Kidney (tissue), 14 donors: ENCODE data around the gene ANO1. TPM values are rescaled to one million over a fixed set of nuclear protein-coding genes. Genes with fewer than 3 reads are reported as not detected.

Experiments
- DNase-seq, 5 donors: peaks; one replicate each; pipeline ENCODE4 v3.0.0-alpha.2; 2013 to 2020
- FAIRE-seq: peaks from 2 replicates; lab custom pipeline; 2012; peaks lifted over from hg19 to GRCh38; lab: Jason Lieb, UNC
- H3K27ac ChIP-seq, 2 donors: one replicate each; pipeline ENCODE4 v1.7.0; 2013; ENCODE audit warnings: low read depth in 2 of 2, low read length in 2 of 2, inconsistent platforms in 1 of 2
- H3K27me3 ChIP-seq: one replicate; pipeline ENCODE4 v1.7.1; 2013; ENCODE audit warnings: low read length, inconsistent platforms; ENCODE audit not compliant: control insufficient read depth, insufficient read depth
- H3K36me3 ChIP-seq, 3 donors: one replicate each; pipeline versions ENCODE4 v1.7.0 to v1.7.1; 2013; ENCODE audit warnings: low read length in 3 of 3, control low read depth in 1 of 3, inconsistent platforms in 1 of 3; ENCODE audit not compliant: insufficient read depth in 3 of 3, control insufficient read depth in 2 of 3
- H3K4me1 ChIP-seq, 3 donors: one replicate each; pipeline versions ENCODE4 v1.7.0 to v1.7.1; 2013; ENCODE audit warnings: low read length in 3 of 3, inconsistent platforms in 1 of 3, low read depth in 1 of 3; ENCODE audit not compliant: control insufficient read depth in 2 of 3, insufficient read depth in 2 of 3
- H3K4me3 ChIP-seq, 3 donors: one replicate each; pipeline versions ENCODE4 v1.7.0 to v1.8.1; 2013; ENCODE audit warnings: low read length in 3 of 3, control low read depth in 1 of 3, inconsistent platforms in 1 of 3
- H3K9ac ChIP-seq, 3 donors: one replicate each; pipeline versions ENCODE4 v1.7.0 to v1.7.1; 2013; ENCODE audit warnings: low read length in 3 of 3, control low read depth in 1 of 3, inconsistent platforms in 1 of 3
- H3K9me3 ChIP-seq, 3 donors: one replicate each; pipeline versions ENCODE4 v1.7.0 to v1.7.1; 2013; ENCODE audit warnings: low read length in 3 of 3, control low read depth in 1 of 3, inconsistent platforms in 1 of 3; ENCODE audit not compliant: control insufficient read depth in 2 of 3, insufficient read depth in 1 of 3
- intact Hi-C: fragments of 100-400 bp; cut with DNase I; formaldehyde crosslinking; loops from one replicate; pipeline ENCODE4 v1.11.1; 2022
- polyA plus RNA-seq: library from polyadenylated mRNA; stranded (reverse); fragments of 350-450 nt; fragmentation: Illumina TruSeq; extraction: RNeasy Lipid Tissue Mini Kit (QIAGEN cat#74804); gene quantifications from one replicate; pipeline ENCODE4 v1.2.3, GENCODE V29; 2014; ENCODE audit warnings: low read depth, low replicate concordance; ENCODE audit not compliant: insufficient read depth
- total RNA-seq: library from RNA; stranded (reverse); fragmentation: NEBNext Ultra II Directional; extraction: Animal tissue kit (Norgen Biotek cat#: 25700); gene quantifications from one replicate; pipeline ENCODE4 v1.2.1, GENCODE V29; 2021
- TF ChIP-seq, protein P1 (sequence below): IDR thresholded peaks from 3 replicates; pipeline ENCODE4 v1.5.1; 2012; ENCODE audit warnings: mild to moderate bottlenecking, moderate library complexity, borderline replicate concordance; ENCODE audit not compliant: insufficient read depth; ENCODE audit errors: extremely low read depth
- donor health status: control.
- donor health status: control.
- donor health status: control.
- donor health status: control.
- donor health status: control.
- donor health status: DM: yes; HTN: yes; CAD: no.
- donor health status: Normal renal cell carcinoma (clear cell type).

Gene ANO1
- total and polyA plus RNA-seq, 2 donors from 2014 or later = 2.0 to 15.1 TPM

DNA sequence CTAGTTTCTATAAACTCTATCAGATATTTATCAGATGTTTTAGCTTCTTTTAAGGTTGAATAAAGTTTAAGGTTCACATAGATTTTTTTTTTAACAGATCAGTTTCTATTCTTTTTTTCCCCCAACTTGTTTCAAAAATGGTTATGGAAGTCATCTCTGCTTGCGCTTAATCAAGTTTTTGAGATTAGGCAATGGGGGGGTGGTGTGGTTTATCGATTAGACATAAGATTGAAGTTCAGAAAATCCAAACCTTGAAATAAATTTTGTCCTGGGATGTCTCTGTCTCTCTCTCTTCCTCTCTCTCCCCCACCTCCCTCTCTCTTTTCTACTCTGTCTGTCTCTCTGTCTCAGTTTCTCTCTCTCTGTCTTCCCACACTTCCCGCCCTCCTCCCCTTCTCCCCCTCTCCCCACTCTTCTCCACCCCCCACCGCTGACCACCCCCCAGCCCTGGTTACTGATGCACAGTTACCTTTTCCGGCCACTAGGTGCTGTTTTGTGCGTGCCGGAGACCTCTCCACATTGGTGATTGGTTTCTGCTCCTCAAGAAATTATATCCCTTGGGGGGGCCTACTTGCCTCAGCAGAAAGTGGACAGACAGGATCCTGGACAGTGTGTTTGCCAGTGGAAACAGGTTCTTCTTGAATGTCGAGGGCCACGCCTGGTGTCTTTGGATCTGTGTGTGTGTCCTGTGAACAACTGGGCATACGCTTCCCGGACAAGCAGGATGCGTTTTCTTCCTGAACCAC, 29.7 kb upstream of the ANO1 start:
- DNase-seq = peak in 2 of 5 donors; percentile 41
- TF ChIP-seq, protein P1, sequence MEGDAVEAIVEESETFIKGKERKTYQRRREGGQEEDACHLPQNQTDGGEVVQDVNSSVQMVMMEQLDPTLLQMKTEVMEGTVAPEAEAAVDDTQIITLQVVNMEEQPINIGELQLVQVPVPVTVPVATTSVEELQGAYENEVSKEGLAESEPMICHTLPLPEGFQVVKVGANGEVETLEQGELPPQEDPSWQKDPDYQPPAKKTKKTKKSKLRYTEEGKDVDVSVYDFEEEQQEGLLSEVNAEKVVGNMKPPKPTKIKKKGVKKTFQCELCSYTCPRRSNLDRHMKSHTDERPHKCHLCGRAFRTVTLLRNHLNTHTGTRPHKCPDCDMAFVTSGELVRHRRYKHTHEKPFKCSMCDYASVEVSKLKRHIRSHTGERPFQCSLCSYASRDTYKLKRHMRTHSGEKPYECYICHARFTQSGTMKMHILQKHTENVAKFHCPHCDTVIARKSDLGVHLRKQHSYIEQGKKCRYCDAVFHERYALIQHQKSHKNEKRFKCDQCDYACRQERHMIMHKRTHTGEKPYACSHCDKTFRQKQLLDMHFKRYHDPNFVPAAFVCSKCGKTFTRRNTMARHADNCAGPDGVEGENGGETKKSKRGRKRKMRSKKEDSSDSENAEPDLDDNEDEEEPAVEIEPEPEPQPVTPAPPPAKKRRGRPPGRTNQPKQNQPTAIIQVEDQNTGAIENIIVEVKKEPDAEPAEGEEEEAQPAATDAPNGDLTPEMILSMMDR = peak; percentile 10
- no peak for FAIRE-seq

DNA sequence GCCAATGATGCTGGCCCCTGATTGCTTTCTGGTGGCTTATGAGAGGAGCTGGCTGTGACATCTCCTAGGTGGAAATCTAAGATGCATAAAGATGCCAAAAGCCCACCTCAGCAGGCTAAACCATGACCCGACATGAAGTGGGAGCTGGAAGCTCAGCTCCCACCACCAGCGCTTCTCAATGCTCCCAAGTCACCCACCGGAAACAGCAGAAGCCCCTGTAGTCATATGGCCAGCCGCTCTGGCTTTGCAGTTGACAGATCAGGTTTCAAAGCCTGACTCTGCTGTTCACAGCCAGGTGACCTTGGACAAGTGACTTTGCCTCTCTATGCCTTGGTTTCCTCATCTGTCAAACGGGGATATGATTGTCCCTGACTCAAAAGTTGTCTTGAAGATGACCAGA, 29.1 kb upstream of the ANO1 start:
- Histone ChIP-seq H3K27me3 (no peaks in the 10 kb centered on the region), H3K9ac (no peak overlapping the region), H3K27ac (no peak overlapping the region), H3K36me3 (no peaks in the 10 kb centered on the region), H3K4me3 (no peak overlapping the region), H3K9me3 (no peaks in the 10 kb centered on the region), H3K4me1 (no peaks in the 10 kb centered on the region)
- intact Hi-C loops = no loop called here
- TF ChIP-seq, protein P1 = no peak
- no peak for FAIRE-seq
- DNase-seq = no peak

More for the DNA sequence above, 29.7 kb upstream of the ANO1 start:
- Histone ChIP-seq H3K36me3 (no peaks in the 10 kb centered on the region), H3K27ac (no peak overlapping the region), H3K27me3 (no peaks in the 10 kb centered on the region), H3K4me3 (no peak overlapping the region), H3K9me3 (no peaks in the 10 kb centered on the region), H3K9ac (no peak overlapping the region), H3K4me1 (no peaks in the 10 kb centered on the region)
- intact Hi-C loops = no loop called here

GRCh38 chr11:70050243-70050642, 27.9 kb upstream of the ANO1 start:
- Histone ChIP-seq H3K4me1 (no peaks in the 10 kb centered on the region), H3K9me3 (no peaks in the 10 kb centered on the region), H3K9ac (no peak overlapping the region), H3K36me3 (no peaks in the 10 kb centered on the region), H3K27me3 (no peaks in the 10 kb centered on the region), H3K4me3 (no peak overlapping the region), H3K27ac (no peak overlapping the region)
- FAIRE-seq (no peak), DNase-seq (no peak)
- intact Hi-C loops = no loop called here
- TF ChIP-seq, protein P1 = no peak
